ENCODE measurements around the gene LRRIQ3.
"Not testable (repeated sequence)": the region's sequence is repeated elsewhere in the genome, so short reads cannot be mapped to it uniquely, and the experiment has no call there.

The LRRIQ3 gene

DNA sequence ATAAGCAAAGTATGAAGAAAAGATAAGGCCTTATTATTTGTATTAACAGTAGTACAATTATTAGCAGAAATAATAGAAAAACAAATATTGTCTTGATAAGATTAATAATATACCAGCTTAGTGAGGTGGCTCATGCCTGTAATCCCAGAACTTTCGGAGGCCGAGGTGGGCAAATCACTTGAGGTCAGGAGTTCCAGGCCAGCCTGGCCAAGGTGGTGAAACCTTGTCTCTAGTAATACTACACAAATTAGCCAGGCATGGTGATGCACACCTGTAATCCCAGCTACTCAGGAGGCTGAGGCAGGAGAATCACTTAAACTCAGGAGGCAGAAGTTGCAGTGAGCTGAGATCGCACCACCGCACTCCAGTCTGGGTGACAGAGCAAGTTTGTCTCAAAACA lies 80.6 kb downstream of the LRRIQ3 start:
- not testable (repeated sequence) for DNase-seq

DNA sequence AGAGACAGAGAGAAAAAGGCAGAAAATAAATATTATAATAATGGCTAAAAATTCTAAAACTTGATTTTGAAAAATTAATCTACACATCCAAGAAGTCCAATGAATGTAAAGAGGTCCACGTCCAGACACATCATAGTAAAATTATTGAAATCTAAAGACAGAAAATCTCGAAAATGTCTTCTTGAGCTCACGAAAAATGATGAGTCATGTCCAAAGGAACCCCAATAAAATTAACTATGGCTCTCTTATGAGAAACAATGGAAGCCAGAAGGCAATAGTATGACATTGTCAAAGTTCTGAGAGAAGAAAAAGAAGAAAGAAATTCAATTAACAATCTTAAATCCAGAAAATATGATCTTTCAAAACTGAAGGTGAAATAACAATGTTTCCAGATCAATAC lies 84.6 kb downstream of the LRRIQ3 start:
- DNase-seq: no peak

DNA sequence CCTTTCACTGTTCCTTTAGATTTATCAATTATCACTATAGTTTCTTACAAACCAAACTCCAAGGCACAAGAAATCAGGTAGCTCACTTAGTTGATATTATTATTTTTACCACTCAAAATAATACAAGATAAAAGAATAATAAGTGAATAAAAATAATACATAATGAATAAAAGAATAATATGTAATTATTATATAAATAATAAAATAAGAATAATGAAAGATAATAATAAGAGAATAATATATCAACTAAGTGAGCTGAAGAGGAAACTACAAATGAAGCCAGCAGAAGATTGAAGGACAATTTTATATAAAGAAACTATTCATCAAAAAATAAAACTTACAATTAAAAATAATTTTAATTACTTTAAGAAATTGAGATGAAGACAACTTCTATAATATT lies 90.6 kb downstream of the LRRIQ3 start:
- DNase-seq: no peak

GRCh38 chr1:74091371-74091770 lies 106.6 kb downstream of the LRRIQ3 start:
- no peak for DNase-seq

GRCh38 chr1:74083128-74083527 lies 114.8 kb downstream of the LRRIQ3 start:
- DNase-seq: no peak

- no peak for DNase-seq
Measured at GRCh38 chr1:74065081-74065480, 132.9 kb downstream of the LRRIQ3 start.

- no peak for DNase-seq
Measured at GRCh38 chr1:74057719-74058118, 140.3 kb downstream of the LRRIQ3 start.

- DNase-seq: no peak
Measured at GRCh38 chr1:74053407-74053806, 144.6 kb downstream of the LRRIQ3 start.

- DNase-seq: no peak
Measured at GRCh38 chr1:74050386-74050785, 147.6 kb downstream of the LRRIQ3 start.

DNA sequence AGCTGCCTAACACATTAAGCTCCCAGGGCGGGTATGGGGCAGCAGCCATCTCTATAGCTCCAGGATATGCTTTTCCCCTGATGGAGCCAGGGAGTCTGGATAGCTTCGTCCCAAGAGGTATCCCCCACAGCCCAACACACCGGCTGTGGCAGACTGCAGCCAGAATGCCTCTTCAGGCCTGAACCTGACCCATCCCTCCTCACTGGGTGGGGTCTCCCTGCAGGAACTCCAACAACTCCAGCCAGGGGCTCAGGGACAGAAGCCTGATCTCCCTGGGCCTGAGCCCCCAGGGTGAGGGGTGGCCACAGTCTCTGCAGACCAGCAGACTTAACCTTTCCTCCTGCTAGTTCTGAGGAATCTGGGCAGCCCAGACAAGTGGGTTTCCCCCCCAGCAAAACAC lies 159.9 kb downstream of the LRRIQ3 start:
- DNase-seq: no peak

DNA sequence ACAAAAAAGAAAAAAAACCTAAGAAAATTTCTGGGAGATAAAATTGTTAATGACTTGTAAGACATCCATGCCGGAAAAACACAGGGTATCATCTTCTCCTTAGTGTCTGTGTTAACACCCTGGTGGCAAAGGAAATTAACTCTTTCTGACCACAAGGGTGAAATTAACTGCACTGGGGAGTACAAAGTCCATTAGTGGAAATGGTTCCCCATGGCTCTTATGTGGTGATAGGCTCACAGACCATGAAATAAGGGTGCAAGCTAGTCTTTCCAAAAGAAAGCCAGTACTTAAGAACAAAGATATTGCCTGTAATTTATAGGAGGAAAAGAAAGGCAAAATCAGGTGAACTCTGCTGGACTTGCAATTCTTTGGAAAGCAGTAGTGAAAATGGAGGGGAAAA lies 185.4 kb downstream of the LRRIQ3 start:
- no peak for DNase-seq

GRCh38 chr1:74011736-74012135 lies 186.2 kb downstream of the LRRIQ3 start:
- DNase-seq: no peak

DNA sequence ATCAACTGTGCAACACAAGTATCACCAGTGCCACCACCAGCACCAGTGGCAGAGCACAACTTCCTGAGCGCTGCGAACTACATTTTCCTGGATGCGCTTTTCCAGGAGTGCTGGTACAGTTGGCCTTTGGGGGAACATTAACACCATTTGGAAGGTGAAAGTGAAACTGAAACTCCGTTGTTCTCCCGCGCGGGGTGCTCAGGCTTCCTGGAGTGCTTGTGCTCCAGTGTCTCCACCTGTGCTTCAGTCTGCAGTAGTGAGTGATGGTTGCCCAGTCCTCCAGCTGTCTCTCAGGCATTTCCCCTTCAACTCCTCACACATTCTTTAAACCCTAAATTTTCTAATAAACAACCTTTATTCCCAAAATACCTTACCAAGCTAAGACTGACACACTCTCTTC lies 187.8 kb downstream of the LRRIQ3 start:
- no peak for DNase-seq

GRCh38 chr1:74005533-74005932 lies 192.4 kb downstream of the LRRIQ3 start:
- no peak for DNase-seq

DNA sequence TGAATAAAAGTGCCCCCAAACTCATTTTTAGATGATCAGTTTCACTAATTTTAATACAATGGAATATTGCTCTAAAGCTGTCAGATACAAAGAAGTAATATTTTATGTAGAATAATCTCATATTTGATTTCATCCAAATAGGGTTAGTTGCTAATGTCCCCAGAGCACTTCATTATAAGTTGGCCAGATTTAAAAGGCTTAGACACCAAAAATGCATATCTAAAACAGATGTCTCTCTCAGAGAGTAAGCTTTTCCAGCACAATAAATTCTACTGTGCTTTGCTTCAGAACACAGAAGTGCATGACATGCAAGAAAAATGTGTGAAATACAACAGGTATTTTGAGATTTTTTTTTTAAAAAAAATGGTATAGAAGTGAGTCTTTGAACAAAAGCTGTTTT lies 194.2 kb downstream of the LRRIQ3 start:
- DNase-seq: no peak

GRCh38 chr1:73998348-73998959 lies 199.5 kb downstream of the LRRIQ3 start:
- peak in 2 of 56 donors; percentile 1 to 7 for DNase-seq

GRCh38 chr1:73980324-73981040 lies 217.5 kb downstream of the LRRIQ3 start:
- DNase-seq: no peak

GRCh38 chr1:73979684-73980083 lies 218.3 kb downstream of the LRRIQ3 start:
- no peak for DNase-seq

DNA sequence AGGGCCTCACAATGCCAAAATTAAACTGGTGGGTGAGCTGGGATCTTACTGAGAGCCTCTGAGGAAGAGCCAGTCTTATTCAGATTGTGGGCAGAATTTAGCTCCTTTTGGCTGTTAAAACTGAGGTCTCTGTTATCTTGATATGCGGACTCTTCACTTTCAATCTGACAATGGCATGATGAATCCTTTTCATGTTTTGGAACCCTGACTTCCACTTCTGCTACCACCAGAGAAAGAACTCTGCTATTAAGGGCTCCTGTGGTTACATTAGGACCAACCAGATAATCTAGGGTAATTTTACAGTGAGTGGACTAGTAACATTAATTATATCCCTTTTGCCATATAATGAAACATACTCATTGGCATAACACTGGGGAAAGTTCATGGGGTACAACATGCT lies 219.0 kb downstream of the LRRIQ3 start:
- DNase-seq: no peak
